Measurements from ENCODE around the gene ZAP70.

ZAP70 gene

GRCh38 chr2:97732436-97733340 is 19.3 kb downstream of the ZAP70 start:
- H3K27ac ChIP-seq: no peak overlapping the region
- no peak for DNase-seq
- no peaks in the 10 kb centered on the region for H3K27me3 ChIP-seq (replicated peaks)
- H3K4me3 ChIP-seq (ENCODE audit: low read depth, low read length): no peak overlapping the region
- in situ Hi-C loops (cut with HindIII; ENCODE audit: low pct_ligation_motif_present, low sequenced_read_pairs): no loop called here
- no peaks in the 10 kb centered on the region for H3K36me3 ChIP-seq (replicated peaks)
- TF ChIP-seq CTCF (IDR thresholded peaks at IDR 0.05; ENCODE audit: low read depth, low read length, missing control alignments): no peak

- Histone ChIP-seq H3K36me3 (replicated peaks) (no peaks in the 10 kb centered on the region), H3K4me3 (ENCODE audit: low read depth, low read length) (no peak overlapping the region), H3K27ac (no peak overlapping the region), H3K27me3 (replicated peaks) (no peaks in the 10 kb centered on the region)
- no peak for DNase-seq
- in situ Hi-C loops (cut with HindIII; ENCODE audit: low pct_ligation_motif_present, low sequenced_read_pairs): no loop called here
- TF ChIP-seq CTCF (IDR thresholded peaks at IDR 0.05; ENCODE audit: low read depth, low read length, missing control alignments): no peak
These were observed 20.1 kb downstream of the ZAP70 start for GRCh38 chr2:97733341-97734035.

- DNase-seq: no peak
- Histone ChIP-seq H3K27ac (no peak overlapping the region), H3K27me3 (replicated peaks) (no peaks in the 10 kb centered on the region), H3K36me3 (replicated peaks) (no peaks in the 10 kb centered on the region), H3K4me3 (ENCODE audit: low read depth, low read length) (no peak overlapping the region)
- in situ Hi-C loops (cut with HindIII; ENCODE audit: low pct_ligation_motif_present, low sequenced_read_pairs): no loop called here
- TF ChIP-seq CTCF (IDR thresholded peaks at IDR 0.05; ENCODE audit: low read depth, low read length, missing control alignments): no peak
These were observed 21.0 kb downstream of the ZAP70 start for GRCh38 chr2:97734061-97735051.

GRCh38 chr2:97735161-97735561 is 21.8 kb downstream of the ZAP70 start:
- Histone ChIP-seq H3K27ac (no peak overlapping the region), H3K27me3 (replicated peaks) (no peaks in the 10 kb centered on the region), H3K4me3 (ENCODE audit: low read depth, low read length) (no peak overlapping the region), H3K36me3 (replicated peaks) (no peaks in the 10 kb centered on the region)
- DNase-seq: no peak
- in situ Hi-C loops (cut with HindIII; ENCODE audit: low pct_ligation_motif_present, low sequenced_read_pairs): no loop called here
- TF ChIP-seq CTCF (IDR thresholded peaks at IDR 0.05; ENCODE audit: low read depth, low read length, missing control alignments): no peak

- TF ChIP-seq CTCF (IDR thresholded peaks at IDR 0.05; ENCODE audit: low read depth, low read length, missing control alignments): no peak
- H3K27ac ChIP-seq: no peak overlapping the region
- no peak overlapping the region for H3K4me3 ChIP-seq (ENCODE audit: low read depth, low read length)
- H3K27me3 ChIP-seq (replicated peaks): no peaks in the 10 kb centered on the region
- no peaks in the 10 kb centered on the region for H3K36me3 ChIP-seq (replicated peaks)
- no peak for DNase-seq
- in situ Hi-C loops (cut with HindIII; ENCODE audit: low pct_ligation_motif_present, low sequenced_read_pairs): no loop called here
These were observed 22.8 kb downstream of the ZAP70 start for GRCh38 chr2:97736185-97736584.
